Esophagus squamous epithelium (tissue), 5 donors: ENCODE results near the gene MAEA. TPM values are rescaled to one million over a fixed set of nuclear protein-coding genes. Genes with fewer than 3 reads are reported as not detected.

Experiments
- DNase-seq: peaks from one replicate; lab custom pipeline; 2025; lab: John Stamatoyannopoulos, UW
- H3K27ac ChIP-seq, 4 donors: fragments of 200-600 bp; sonication (generic); one replicate each; pipeline ENCODE4 v1.5.1; 2016 to 2019; ENCODE audit warnings: mild to moderate bottlenecking in 1 of 4
- H3K27me3 ChIP-seq, 4 donors: fragments of 200-600 bp; sonication (generic); 1 replicate in 3 of 4; 2 replicates in 1 of 4; pipeline versions ENCODE4 v1.5.1 to v1.6.0; 2017 to 2021; ENCODE audit warnings: antibody characterized with exemption in 1 of 4
- H3K36me3 ChIP-seq, 3 donors: fragments of 200-600 bp; sonication (generic); one replicate each; pipeline ENCODE4 v1.5.1; 2016 to 2019
- H3K4me1 ChIP-seq, 3 donors: fragments of 200-600 bp; sonication (generic); one replicate each; pipeline ENCODE4 v1.5.1; 2017 to 2019
- H3K4me3 ChIP-seq, 4 donors: fragments of 200-600 bp; sonication (generic); 1 replicate in 3 of 4; 2 replicates in 1 of 4; pipeline ENCODE4 v1.5.1; 2016 to 2019; ENCODE audit warnings: mild to moderate bottlenecking in 2 of 4, moderate library complexity in 1 of 4
- H3K9me3 ChIP-seq, 3 donors: fragments of 200-600 bp; sonication (generic); one replicate each; pipeline ENCODE4 v1.5.1; 2016 to 2019
- CTCF ChIP-seq, 6 experiments: fragments of 450-650 bp in 4 of 6; fragments of 200-600 bp in 2 of 6; sonication (generic) in 2 of 6; IDR thresholded peaks; one replicate each; pipeline ENCODE4 v1.5.1; 2016 to 2019; ENCODE audit warnings: antibody characterized with exemption in 6 of 6, mild to moderate bottlenecking in 4 of 6, moderate library complexity in 4 of 6
- POLR2A ChIP-seq, 4 donors: fragments of 450-650 bp; IDR thresholded peaks; one replicate each; pipeline ENCODE4 v1.6.1; 2017; ENCODE audit warnings: antibody characterized with exemption in 4 of 4, mild to moderate bottlenecking in 4 of 4, moderate library complexity in 3 of 4
- WGBS, 2 donors: methylation state at CpG; one replicate each; pipeline ENCODE4 v1.1.5; 2018; 5-methylcytosine and 5-hydroxymethylcytosine counted together
- intact Hi-C: fragments of 100-400 bp; cut with DNase I; formaldehyde crosslinking; loops from one replicate; pipeline ENCODE4 v1.15.0; 2022
- total RNA-seq, 4 donors: library from RNA; depleted of rRNA; stranded (reverse); fragments of >200 nt; gene quantifications; one replicate each; pipeline ENCODE4 v1.1.0, GENCODE V29; 2016
- donor health status: DM: yes; HTN: yes; CAD: no.

Gene MAEA
- total RNA-seq, 4 donors from 2014 or later: 56.6 to 78.7 (median 67.5) TPM

GRCh38 chr4:1349359-1350168 is 59.9 kb downstream of the MAEA start:
- Histone ChIP-seq H3K9me3 (no peaks in the 10 kb centered on the region), H3K4me1 (peaks cover 20 to 54% (median 28%) of the 10 kb centered on the region in 3 donors), H3K27me3 (no peaks in the 10 kb centered on the region), H3K36me3 (peaks cover 3 to 44% (median 12%) of the 10 kb centered on the region in 3 donors), H3K4me3 (no peak overlapping the region), H3K27ac (no peak overlapping the region)
- TF ChIP-seq POLR2A (IDR thresholded peaks at IDR 0.05) (no peak), CTCF (IDR thresholded peaks at IDR 0.05) (no peak)
- WGBS, 2 donors: 86 to 92% methylated on average over 12 to 24 of the region's 29 CpGs
- DNase-seq: no peak
- intact Hi-C loops: loop anchor here (5.0 to 10.0 kb wide), 4 partner anchors 57 to 275 kb away; no protein-coding TSS in a partner anchor

- Histone ChIP-seq H3K4me1 (peaks cover 15 to 48% (median 26%) of the 10 kb centered on the region in 3 donors), H3K4me3 (no peak overlapping the region), H3K27me3 (no peaks in the 10 kb centered on the region), H3K36me3 (peaks cover 8 to 50% (median 12%) of the 10 kb centered on the region in 3 donors), H3K27ac (no peak overlapping the region), H3K9me3 (no peaks in the 10 kb centered on the region)
- TF ChIP-seq POLR2A (IDR thresholded peaks at IDR 0.05): no peak
- TF ChIP-seq CTCF (IDR thresholded peaks at IDR 0.05): no peak
- 84 to 86% methylated on average over 2 to 5 of the region's 5 CpGs for WGBS, 2 donors
- intact Hi-C loops: loop anchor here (5.0 to 10.0 kb wide), 2 partner anchors 218 to 275 kb away; no protein-coding TSS in a partner anchor
- no peak for DNase-seq
These were observed 60.5 kb downstream of the MAEA start for GRCh38 chr4:1350169-1350520.

- no peak for DNase-seq
- 30 to 42% methylated on average over 5 to 8 of the region's 24 CpGs for WGBS, 2 donors
- intact Hi-C loops: loop anchor here (5.0 to 10.0 kb wide), 2 partner anchors 220 to 273 kb away; no protein-coding TSS in a partner anchor
- Histone ChIP-seq H3K36me3 (peaks cover 13 to 68% (median 16%) of the 10 kb centered on the region in 3 donors), H3K4me1 (peaks cover 10 to 45% (median 19%) of the 10 kb centered on the region in 3 donors), H3K27ac (peak overlapping the region in 3 of 4 donors; percentile 31 to 52 (median 36)), H3K9me3 (no peaks in the 10 kb centered on the region), H3K4me3 (no peak overlapping the region), H3K27me3 (no peaks in the 10 kb centered on the region)
- no peak for TF ChIP-seq POLR2A (IDR thresholded peaks at IDR 0.05)
- peak; percentile 89 to 97 (median 92) for TF ChIP-seq CTCF (IDR thresholded peaks at IDR 0.05)
These were observed 62.3 kb downstream of the MAEA start for GRCh38 chr4:1351854-1352566.

GRCh38 chr4:1352567-1352900 is 62.8 kb downstream of the MAEA start:
- no peak for DNase-seq
- intact Hi-C loops: loop anchor here (5.0 to 10.0 kb wide), 2 partner anchors 220 to 272 kb away; no protein-coding TSS in a partner anchor
- 79 to 96% methylated on average over 4 to 10 of the region's 12 CpGs for WGBS, 2 donors

More at GRCh38 chr4:1352567-1352900, 62.8 kb downstream of the MAEA start:
- H3K9me3 ChIP-seq: no peaks in the 10 kb centered on the region
- no peak overlapping the region for H3K4me3 ChIP-seq
- TF ChIP-seq POLR2A (IDR thresholded peaks at IDR 0.05) (no peak), CTCF (IDR thresholded peaks at IDR 0.05) (no peak)
- H3K27me3 ChIP-seq: no peaks in the 10 kb centered on the region
- peaks cover 10 to 43% (median 18%) of the 10 kb centered on the region in 3 donors for H3K4me1 ChIP-seq
- H3K36me3 ChIP-seq: peaks cover 13 to 74% (median 16%) of the 10 kb centered on the region in 3 donors
- H3K27ac ChIP-seq: no peak overlapping the region
